Neural progenitor cell (in vitro differentiated cells): ENCODE results near the gene GNAI2. TPM values are rescaled to one million over a fixed set of nuclear protein-coding genes. Genes with fewer than 3 reads are reported as not detected.

ENCODE experiments used
- DNase-seq: peaks from one replicate; pipeline ENCODE4 v3.0.0-alpha.2; 2016; ENCODE audit warnings: low spot score
- H2AFZ ChIP-seq: fragments of 200-600 bp; sonication (generic); replicated peaks from 2 replicates; pipeline ENCODE4 v1.6.1; 2016; ENCODE audit warnings: antibody characterized with exemption
- H3F3A ChIP-seq: fragments of 200-600 bp; sonication (generic); 2 replicates; pipeline ENCODE4 v1.6.1; 2016; ENCODE audit warnings: antibody characterized with exemption, low read depth
- H3K27ac ChIP-seq: fragments of 200-600 bp; sonication (generic); 2 replicates; pipeline ENCODE4 v1.5.1; 2016; ENCODE audit warnings: mild to moderate bottlenecking
- H3K27me3 ChIP-seq: fragments of 200-600 bp; sonication (generic); 2 replicates; pipeline ENCODE4 v1.6.1; 2016; ENCODE audit warnings: mild to moderate bottlenecking, moderate library complexity
- H3K36me3 ChIP-seq: fragments of 200-600 bp; sonication (generic); 2 replicates; pipeline ENCODE4 v1.5.1; 2016
- H3K4me1 ChIP-seq: fragments of 200-600 bp; sonication (generic); 2 replicates; pipeline ENCODE4 v1.6.1; 2016; ENCODE audit warnings: mixed run types
- H3K4me2 ChIP-seq: fragments of 200-600 bp; sonication (generic); 2 replicates; pipeline ENCODE4 v1.6.1; 2016
- H3K4me3 ChIP-seq: fragments of 200-600 bp; sonication (generic); 2 replicates; pipeline ENCODE4 v1.5.1; 2016
- H3K79me2 ChIP-seq: fragments of 200-600 bp; sonication (generic); 2 replicates; pipeline ENCODE4 v1.6.1; 2016; ENCODE audit warnings: low read depth
- H3K9ac ChIP-seq: fragments of 200-600 bp; sonication (generic); 2 replicates; pipeline ENCODE4 v1.6.1; 2016
- H3K9me3 ChIP-seq: fragments of 200-600 bp; sonication (generic); 2 replicates; pipeline ENCODE4 v1.5.1; 2016; ENCODE audit warnings: low read depth
- H4K20me1 ChIP-seq: fragments of 200-600 bp; sonication (generic); 2 replicates; pipeline ENCODE4 v1.6.1; 2016; ENCODE audit warnings: low read depth
- H3K27ac Mint-ChIP-seq: 3 replicates; pipeline ENCODE4 v1.8.0; 2021; ENCODE audit warnings: mixed read lengths
- H3K27me3 Mint-ChIP-seq: 2 replicates; pipeline ENCODE4 v1.8.0; 2022; ENCODE audit warnings: low read depth, mild to moderate bottlenecking, inconsistent platforms, moderate library complexity, mixed read lengths; ENCODE audit not compliant: insufficient read depth
- H3K36me3 Mint-ChIP-seq: 3 replicates; pipeline ENCODE4 v1.8.0; 2021; ENCODE audit warnings: mixed read lengths
- H3K4me1 Mint-ChIP-seq: 3 replicates; pipeline ENCODE4 v1.8.0; 2021; ENCODE audit warnings: mixed read lengths
- H3K4me3 Mint-ChIP-seq: 3 replicates; pipeline ENCODE4 v1.8.0; 2021; ENCODE audit warnings: mild to moderate bottlenecking, moderate library complexity, mixed read lengths
- H3K9me3 Mint-ChIP-seq: 3 replicates; pipeline ENCODE4 v1.8.0; 2020; ENCODE audit warnings: mixed read lengths
- CTCF ChIP-seq: fragments of 200-600 bp; sonication (generic); IDR thresholded peaks from 2 replicates; pipeline ENCODE4 v1.5.1; 2017; ENCODE audit warnings: antibody characterized with exemption, mild to moderate bottlenecking
- EZH2 ChIP-seq: fragments of 200-600 bp; sonication (generic); IDR thresholded peaks from 2 replicates; pipeline ENCODE4 v1.6.1; 2017; ENCODE audit warnings: antibody characterized with exemption, mild to moderate bottlenecking, moderate library complexity
- EZH2phosphoT487 ChIP-seq: fragments of 200-600 bp; sonication (generic); IDR thresholded peaks from 2 replicates; pipeline ENCODE4 v1.6.1; 2017; ENCODE audit warnings: antibody characterized with exemption
- microRNA-seq: library from miRNA; unstranded; fragments of <30 nt; microRNA quantifications from one replicate; pipeline ENCODE4, GENCODE V29; 2016
- small RNA-seq: library from RNA; depleted of rRNA; stranded (forward); fragments of <200 nt; gene quantifications from one replicate; pipeline ENCODE3, GENCODE V24; 2015
- total RNA-seq: library from RNA; depleted of rRNA; stranded (reverse); fragments of >200 nt; gene quantifications from 2 replicates; pipeline ENCODE4 v1.2.3, GENCODE V29; 2015; ENCODE audit warnings: low replicate concordance

Gene GNAI2
- total RNA-seq, 1 donor from 2014 or later = 249 TPM

GRCh38 chr3:50303013-50303815 is 67.2 kb downstream of the GNAI2 start, which contains the start of gene HYAL1:
TSS of gene HYAL1 (minus strand) at chr3:50303574. CDS start at chr3:50302956, 618 bp downstream.
- Mint-ChIP-seq H3K4me1 (peaks cover 22% of the 10 kb centered on the region), H3K4me3 (no peak within 1 kb of the TSS), H3K27ac (no peak within 1 kb of the TSS), H3K27me3 (peaks cover 10% of the 10 kb centered on the region), H3K9me3 (peaks cover 14% of the 10 kb centered on the region), H3K36me3 (peaks cover 3% of the 10 kb centered on the region)
- no peak within 1 kb of the TSS for H2AFZ ChIP-seq
- H3K4me2 ChIP-seq = no peak within 1 kb of the TSS
- H3K27me3 ChIP-seq = no peaks in the 10 kb centered on the region
- H3K4me1 ChIP-seq = peaks cover 13% of the 10 kb centered on the region
- peak; percentile 69 for DNase-seq
- H3F3A ChIP-seq = peaks cover 5% of the 10 kb centered on the region
- peaks cover 6% of the 10 kb centered on the region for H4K20me1 ChIP-seq
- H3K27ac ChIP-seq = peak within 1 kb of the TSS; percentile 37
- H3K4me3 ChIP-seq = no peak within 1 kb of the TSS
- peaks cover 8% of the 10 kb centered on the region for H3K9me3 ChIP-seq
- no peaks in the 10 kb centered on the region for H3K36me3 ChIP-seq
- no peak within 1 kb of the TSS for H3K9ac ChIP-seq
- TF ChIP-seq EZH2phosphoT487 (no peak), CTCF (peak; percentile 17), EZH2 (no peak)
- no peaks in the 10 kb centered on the region for H3K79me2 ChIP-seq

- Histone ChIP-seq H4K20me1 (no peaks in the 10 kb centered on the region), H3K4me1 (peaks cover 8% of the 10 kb centered on the region), H3K79me2 (no peaks in the 10 kb centered on the region), H3K27me3 (no peaks in the 10 kb centered on the region), H3K4me3 (no peak overlapping the region), H2AFZ (no peak overlapping the region), H3K27ac (no peak overlapping the region), H3K9me3 (peaks cover 20% of the 10 kb centered on the region), H3F3A (peaks cover 10% of the 10 kb centered on the region), H3K9ac (no peak overlapping the region), H3K4me2 (no peak overlapping the region), H3K36me3 (no peaks in the 10 kb centered on the region)
- no peak for TF ChIP-seq CTCF
- Mint-ChIP-seq H3K27ac (no peak overlapping the region), H3K27me3 (peaks cover 10% of the 10 kb centered on the region), H3K36me3 (peaks cover 5% of the 10 kb centered on the region), H3K4me1 (peaks cover 16% of the 10 kb centered on the region), H3K4me3 (no peak overlapping the region), H3K9me3 (peaks cover 25% of the 10 kb centered on the region)
- DNase-seq = peak; percentile 1
Observed at GRCh38 chr3:50304601-50305000, 68.6 kb downstream of the GNAI2 start.

Small RNA genes within 50 kb of the gene (microRNA-seq; reads per million reads assigned to microRNA genes)
- not detected for gene MIR5787

Small RNA genes within 50 kb of the gene (small RNA-seq; reads per million reads assigned to genes)
- not detected for gene MIR5787

Other genes starting within 250 kb of the GNAI2 start
- gene RBM5, start 147.3 kb upstream of the GNAI2 start, total RNA-seq = 282 and 372 TPM in 2 replicates
- gene SEMA3F, start 80.9 kb upstream of the GNAI2 start, total RNA-seq = 14.5 and 42.5 TPM in 2 replicates
- gene GNAT1, start 44.6 kb upstream of the GNAI2 start, total RNA-seq = 0.03 TPM in 1 of 2 replicates, not detected in the other
- 0.17 and 0.77 TPM in 2 replicates for gene SLC38A3, start 30.9 kb upstream of the GNAI2 start, total RNA-seq
- gene SEMA3B, start 32.9 kb downstream of the GNAI2 start, total RNA-seq = 0.80 and 8.6 TPM in 2 replicates
- 0.37 TPM in 1 of 2 replicates, not detected in the other for gene LSMEM2, start 42.9 kb downstream of the GNAI2 start, total RNA-seq
- 26.4 and 45.6 TPM in 2 replicates for gene IFRD2, start 56.2 kb downstream of the GNAI2 start, total RNA-seq
- 2.2 and 4.9 TPM in 2 replicates for gene HYAL3, start 63.2 kb downstream of the GNAI2 start, total RNA-seq
- 10.1 and 21.8 TPM in 2 replicates for gene NAA80, start 63.2 kb downstream of the GNAI2 start, total RNA-seq
- gene HYAL1, start 67.4 kb downstream of the GNAI2 start, total RNA-seq = 1.6 and 3.0 TPM in 2 replicates
- gene HYAL2, start 86.5 kb downstream of the GNAI2 start, total RNA-seq = 38.9 and 92.3 TPM in 2 replicates
- gene TUSC2, start 92.0 kb downstream of the GNAI2 start, total RNA-seq = 14.9 and 36.1 TPM in 2 replicates
- gene RASSF1, start 104.6 kb downstream of the GNAI2 start, total RNA-seq = 13.7 and 19.5 TPM in 2 replicates
- gene ZMYND10, start 109.5 kb downstream of the GNAI2 start, total RNA-seq = 0.37 and 1.7 TPM in 2 replicates
- 15.5 and 35.7 TPM in 2 replicates for gene NPRL2, start 114.6 kb downstream of the GNAI2 start, total RNA-seq
- gene CYB561D2, start 114.7 kb downstream of the GNAI2 start, total RNA-seq = 2.2 and 13.8 TPM in 2 replicates
- 6.3 and 28.0 TPM in 2 replicates for gene TMEM115, start 123.3 kb downstream of the GNAI2 start, total RNA-seq